IPS-18a (cell line): ENCODE data around the gene ALDH4A1.
"Not testable (repeated sequence)": the region's sequence is repeated elsewhere in the genome, so short reads cannot be mapped to it uniquely, and the experiment has no call there.

Experiments used
- H3K27ac ChIP-seq: one replicate; pipeline ENCODE4 v1.5.1; 2013; ENCODE audit warnings: low read length
- H3K27me3 ChIP-seq: one replicate; pipeline ENCODE4 v1.6.1; 2013; ENCODE audit warnings: mild to moderate bottlenecking, low read length; ENCODE audit not compliant: control insufficient read depth, insufficient read depth
- H3K36me3 ChIP-seq: one replicate; pipeline ENCODE4 v1.6.1; 2013; ENCODE audit warnings: low read depth, low read length; ENCODE audit not compliant: control insufficient read depth
- H3K4me1 ChIP-seq: one replicate; pipeline ENCODE4 v1.6.1; 2013; ENCODE audit warnings: low read depth, low read length; ENCODE audit not compliant: control insufficient read depth
- H3K4me3 ChIP-seq: one replicate; pipeline ENCODE4 v1.5.1; 2013; ENCODE audit warnings: low read length
- H3K9ac ChIP-seq: one replicate; pipeline ENCODE4 v1.6.1; 2013; ENCODE audit warnings: mild to moderate bottlenecking, low read length, moderate library complexity
- H3K9me3 ChIP-seq: one replicate; pipeline ENCODE4 v1.6.1; 2013; ENCODE audit warnings: low read depth, low read length; ENCODE audit not compliant: control insufficient read depth

The ALDH4A1 gene

GRCh38 chr1:18877282-18877681 lies 25.1 kb downstream of the ALDH4A1 start:
- Histone ChIP-seq H3K4me1 (no peaks in the 10 kb centered on the region), H3K27ac (no peak overlapping the region), H3K36me3 (no peaks in the 10 kb centered on the region), H3K27me3 (no peaks in the 10 kb centered on the region), H3K9me3 (no peaks in the 10 kb centered on the region), H3K4me3 (no peak overlapping the region), H3K9ac (no peak overlapping the region)

- no peaks in the 10 kb centered on the region for H3K4me1 ChIP-seq
- no peak overlapping the region for H3K27ac ChIP-seq
- H3K4me3 ChIP-seq, result no peak overlapping the region
- no peaks in the 10 kb centered on the region for H3K27me3 ChIP-seq
- H3K36me3 ChIP-seq, result no peaks in the 10 kb centered on the region
- H3K9me3 ChIP-seq, result no peaks in the 10 kb centered on the region
- H3K9ac ChIP-seq, result no peak overlapping the region
Observed at GRCh38 chr1:18876210-18876609, 26.1 kb downstream of the ALDH4A1 start.

GRCh38 chr1:18875796-18876128 lies 26.6 kb downstream of the ALDH4A1 start:
- H3K9me3 ChIP-seq, result no peaks in the 10 kb centered on the region

GRCh38 chr1:18875107-18875795 lies 27.1 kb downstream of the ALDH4A1 start:
- H3K27me3 ChIP-seq, result no peaks in the 10 kb centered on the region
- H3K9me3 ChIP-seq, result no peaks in the 10 kb centered on the region
- no peak overlapping the region for H3K27ac ChIP-seq
- no peaks in the 10 kb centered on the region for H3K36me3 ChIP-seq
- H3K9ac ChIP-seq, result no peak overlapping the region
- H3K4me3 ChIP-seq, result no peak overlapping the region
- H3K4me1 ChIP-seq, result no peaks in the 10 kb centered on the region

More at GRCh38 chr1:18875796-18876128, 26.6 kb downstream of the ALDH4A1 start:
- Histone ChIP-seq H3K4me1 (no peaks in the 10 kb centered on the region), H3K27me3 (no peaks in the 10 kb centered on the region), H3K4me3 (no peak overlapping the region), H3K27ac (no peak overlapping the region), H3K9ac (no peak overlapping the region), H3K36me3 (no peaks in the 10 kb centered on the region)

- H3K4me3 ChIP-seq, result no peak overlapping the region
- no peaks in the 10 kb centered on the region for H3K27me3 ChIP-seq
- no peaks in the 10 kb centered on the region for H3K9me3 ChIP-seq
- no peak overlapping the region for H3K9ac ChIP-seq
- H3K27ac ChIP-seq, result no peak overlapping the region
- no peaks in the 10 kb centered on the region for H3K4me1 ChIP-seq
- no peaks in the 10 kb centered on the region for H3K36me3 ChIP-seq
Observed at GRCh38 chr1:18874600-18874999, 27.8 kb downstream of the ALDH4A1 start.

GRCh38 chr1:18874036-18874435 lies 28.3 kb downstream of the ALDH4A1 start:
- H3K36me3 ChIP-seq, result no peaks in the 10 kb centered on the region
- H3K4me1 ChIP-seq, result no peaks in the 10 kb centered on the region
- no peak overlapping the region for H3K4me3 ChIP-seq
- H3K9ac ChIP-seq, result no peak overlapping the region
- no peaks in the 10 kb centered on the region for H3K27me3 ChIP-seq
- no peaks in the 10 kb centered on the region for H3K9me3 ChIP-seq
- no peak overlapping the region for H3K27ac ChIP-seq

- Histone ChIP-seq H3K9ac (no peak overlapping the region), H3K27ac (no peak overlapping the region), H3K36me3 (no peaks in the 10 kb centered on the region), H3K4me3 (no peak overlapping the region), H3K9me3 (no peaks in the 10 kb centered on the region), H3K27me3 (no peaks in the 10 kb centered on the region), H3K4me1 (no peaks in the 10 kb centered on the region)
Observed at GRCh38 chr1:18872071-18872611, 30.2 kb downstream of the ALDH4A1 start.

- Histone ChIP-seq H3K4me3 (no peak overlapping the region), H3K4me1 (no peaks in the 10 kb centered on the region), H3K36me3 (no peaks in the 10 kb centered on the region), H3K9ac (no peak overlapping the region), H3K27ac (no peak overlapping the region), H3K27me3 (no peaks in the 10 kb centered on the region), H3K9me3 (no peaks in the 10 kb centered on the region)
Observed at GRCh38 chr1:18871401-18872070, 30.8 kb downstream of the ALDH4A1 start.

GRCh38 chr1:18870957-18871356 lies 31.4 kb downstream of the ALDH4A1 start:
- Histone ChIP-seq H3K4me1 (no peaks in the 10 kb centered on the region), H3K27ac (no peak overlapping the region), H3K9ac (no peak overlapping the region)

GRCh38 chr1:18870595-18870865 lies 31.8 kb downstream of the ALDH4A1 start:
- not testable (repeated sequence) for H3K9me3 ChIP-seq

More at GRCh38 chr1:18870957-18871356, 31.4 kb downstream of the ALDH4A1 start:
- no peaks in the 10 kb centered on the region for H3K36me3 ChIP-seq
- no peaks in the 10 kb centered on the region for H3K9me3 ChIP-seq
- H3K27me3 ChIP-seq, result no peaks in the 10 kb centered on the region
- no peak overlapping the region for H3K4me3 ChIP-seq

GRCh38 chr1:18869847-18870594 lies 32.3 kb downstream of the ALDH4A1 start:
- Histone ChIP-seq H3K9me3 (no peaks in the 10 kb centered on the region), H3K4me3 (no peak overlapping the region), H3K4me1 (no peaks in the 10 kb centered on the region), H3K27me3 (no peaks in the 10 kb centered on the region), H3K36me3 (no peaks in the 10 kb centered on the region), H3K9ac (no peak overlapping the region), H3K27ac (no peak overlapping the region)

More at GRCh38 chr1:18870595-18870865, 31.8 kb downstream of the ALDH4A1 start:
- not testable (repeated sequence) for H3K4me1 ChIP-seq, H3K4me3 ChIP-seq, H3K27ac ChIP-seq, H3K9ac ChIP-seq, H3K27me3 ChIP-seq, H3K36me3 ChIP-seq
